H7 (cell line): ENCODE results near the gene ABI3. TPM values are rescaled to one million over a fixed set of nuclear protein-coding genes. Genes with fewer than 3 reads are reported as not detected.

ENCODE experiments used
- DNase-seq: peaks from one replicate; pipeline ENCODE4 v3.0.0; 2012
- H3K27me3 ChIP-seq: 2 replicates; pipeline ENCODE4 v1.6.0; 2011; ENCODE audit warnings: mild to moderate bottlenecking, low read length; ENCODE audit not compliant: control insufficient read depth, insufficient read depth
- H3K36me3 ChIP-seq: replicated peaks from 2 replicates; pipeline ENCODE4 v1.5.1; 2011; ENCODE audit warnings: low read length; ENCODE audit not compliant: control insufficient read depth, insufficient read depth
- H3K4me3 ChIP-seq: 2 replicates; pipeline ENCODE4 v1.5.1; 2011; ENCODE audit warnings: low read depth, mild to moderate bottlenecking, control low read depth, low read length, moderate library complexity; ENCODE audit not compliant: insufficient read depth
- total RNA-seq: library from RNA; depleted of rRNA; stranded (reverse); fragments of >200 nt; shearing (Covaris generic); gene quantifications from 2 replicates; pipeline ENCODE4 v1.2.3, GENCODE V29; 2014; rRNA removed

ABI3 gene
- total RNA-seq, 1 experiment from 2014 or later: 2.7 TPM

DNA sequence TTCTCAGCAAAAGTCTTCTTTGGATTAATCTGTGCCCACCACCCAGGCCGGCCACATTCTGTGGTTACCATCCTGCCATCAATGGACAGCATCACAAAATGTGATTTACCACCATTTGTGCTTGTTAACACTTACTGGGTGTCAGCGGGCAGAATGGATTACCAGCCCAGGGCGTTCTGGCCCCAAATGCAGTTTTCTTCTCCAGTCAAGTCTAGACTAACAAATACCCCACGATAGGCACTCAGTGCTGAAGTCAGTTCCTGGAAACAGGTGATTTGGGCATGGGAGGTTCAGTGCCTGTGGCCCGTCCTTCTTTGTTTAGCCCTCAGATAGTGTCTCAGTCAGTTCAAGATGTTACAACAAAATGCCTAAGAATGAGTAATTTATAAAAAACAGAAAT is 58.8 kb downstream of the ABI3 start:
- Histone ChIP-seq H3K36me3 (no peaks in the 10 kb centered on the region), H3K4me3 (no peak overlapping the region), H3K27me3 (no peaks in the 10 kb centered on the region)
- DNase-seq: no peak

Other genes with a start within 250 kb of the ABI3 start
- gene GIP, start 242.1 kb upstream of the ABI3 start, total RNA-seq: 0.52 and 2.1 TPM in 2 replicates
- gene IGF2BP1, start 213.3 kb upstream of the ABI3 start, total RNA-seq: 105 and 124 TPM in 2 replicates
- 0.03 TPM in 1 of 2 replicates, not detected in the other for gene B4GALNT2, start 77.9 kb upstream of the ABI3 start, total RNA-seq
- 0.30 TPM in 1 of 2 replicates, not detected in the other for gene GNGT2, start 133 bp upstream of the ABI3 start, total RNA-seq
- gene PHOSPHO1, start 20.1 kb downstream of the ABI3 start, total RNA-seq: 0.69 and 0.78 TPM in 2 replicates
- gene ZNF652, start 151.5 kb downstream of the ABI3 start, total RNA-seq: 22.9 and 36.5 TPM in 2 replicates
- gene PHB1, start 204.2 kb downstream of the ABI3 start, total RNA-seq: 310 and 384 TPM in 2 replicates